Right renal cortex interstitium (tissue), 3 donors: ENCODE measurements around the gene IRX2. TPM values are rescaled to one million over a fixed set of nuclear protein-coding genes. Genes with fewer than 3 reads are reported as not detected.

Source experiments
- DNase-seq, 3 donors: peaks; one replicate each; pipeline ENCODE4 v3.0.0-alpha.2; 2013; ENCODE audit warnings: low read depth in 3 of 3, low spot score in 2 of 3
- polyA plus RNA-seq, 3 donors: library from polyadenylated mRNA; unstranded; fragments of 120-200 nt; gene quantifications; one replicate each; pipeline ENCODE4 v1.2.1, GENCODE V29; 2013; ENCODE audit not compliant: insufficient read length in 3 of 3

IRX2 gene
- polyA plus RNA-seq, 3 donors: 23.1 to 24.0 (median 23.2) TPM

DNA sequence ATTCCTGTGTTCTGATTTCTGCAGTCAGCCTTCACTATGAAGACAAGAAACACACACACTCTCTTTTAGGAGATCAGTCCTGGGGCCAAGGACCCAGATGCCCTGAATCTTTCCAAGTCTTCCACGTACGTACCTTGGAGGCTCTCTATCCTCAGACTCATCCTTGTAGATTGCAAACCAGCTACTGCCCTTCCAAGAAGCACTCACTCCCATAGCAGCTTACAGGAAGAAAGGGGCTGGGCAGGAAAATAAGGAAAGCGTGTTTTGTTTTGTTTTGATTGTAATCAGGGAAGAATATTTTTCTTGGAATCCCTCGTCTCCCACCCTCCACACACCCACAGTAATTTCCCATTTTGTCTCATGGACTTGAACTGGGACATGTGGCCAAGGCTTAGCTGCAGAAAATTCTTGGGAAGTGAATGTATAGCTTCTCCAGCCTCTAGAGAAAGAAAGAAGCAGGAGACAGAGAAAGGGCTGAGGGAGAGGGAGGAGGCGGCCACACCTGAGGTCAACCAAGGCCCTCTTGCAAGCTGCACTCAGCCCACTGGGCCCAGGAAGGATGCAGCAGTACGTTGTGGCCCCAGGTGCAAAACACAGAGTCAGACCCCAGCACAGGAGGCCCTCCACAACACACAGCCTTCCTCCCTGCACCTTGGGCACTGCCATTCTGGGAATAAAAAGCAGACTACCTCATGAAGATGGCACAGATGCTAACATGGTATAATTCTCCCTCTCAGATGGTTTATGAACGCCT lies 29.9 kb downstream of the IRX2 start:
- DNase-seq: no peak

DNA sequence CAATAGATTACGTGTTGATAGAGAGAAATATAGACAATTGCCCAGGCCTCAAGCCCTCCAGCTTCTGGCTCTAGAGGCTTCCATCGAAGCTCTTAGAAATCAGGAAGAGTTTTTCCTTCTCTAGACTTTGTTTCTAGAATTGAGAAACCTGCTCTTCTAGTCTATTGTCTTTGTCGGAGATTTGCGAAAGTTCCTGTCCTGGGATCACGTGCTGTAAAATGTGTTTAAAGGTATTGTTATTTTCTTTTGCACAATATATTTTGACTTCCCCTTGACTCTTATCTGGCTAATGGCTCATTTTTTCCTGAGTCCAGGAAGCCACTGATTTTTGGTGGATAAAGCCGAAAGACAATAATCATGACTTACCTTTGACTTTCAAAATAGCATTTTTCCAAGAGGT lies 32.1 kb downstream of the IRX2 start:
- no peak for DNase-seq

DNA sequence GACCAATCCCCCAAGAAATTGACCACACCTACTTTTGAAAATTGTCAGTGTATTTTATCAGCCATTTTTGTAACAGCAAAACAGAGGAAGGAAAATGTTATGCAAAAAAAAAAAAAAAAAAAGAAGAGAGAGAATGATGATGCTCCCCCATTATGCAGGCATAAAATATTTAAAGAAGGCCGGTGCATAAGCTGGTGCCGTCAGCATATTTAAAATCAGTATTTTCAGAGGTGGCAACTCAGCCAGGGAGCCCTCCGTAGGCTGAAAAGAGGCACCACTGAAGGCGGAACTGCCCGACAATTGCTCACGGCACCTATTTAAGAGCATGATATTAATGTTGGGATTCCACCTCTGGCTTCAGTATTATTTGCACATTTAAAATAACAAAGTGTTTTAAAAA lies 33.4 kb downstream of the IRX2 start:
- DNase-seq: no peak

DNA sequence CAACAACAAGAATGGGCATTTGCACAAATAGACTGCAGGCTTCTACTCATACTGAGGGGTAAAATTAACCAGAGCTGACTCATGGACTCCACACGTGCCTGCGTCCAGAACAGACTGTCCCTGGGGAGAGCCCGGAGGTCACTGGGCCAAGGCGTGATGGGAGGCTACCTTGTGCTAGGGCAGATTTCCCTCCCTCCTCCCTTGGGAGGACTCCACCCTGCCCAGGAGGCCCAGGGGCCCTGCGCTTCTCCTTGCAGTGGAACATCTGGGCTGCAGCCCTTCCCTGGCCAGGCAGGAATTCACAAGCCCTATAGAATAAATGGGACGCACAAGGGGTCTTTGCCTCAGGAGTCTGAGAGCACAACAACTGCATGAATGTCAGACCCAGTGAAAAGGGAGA lies 35.6 kb downstream of the IRX2 start:
- no peak for DNase-seq

DNA sequence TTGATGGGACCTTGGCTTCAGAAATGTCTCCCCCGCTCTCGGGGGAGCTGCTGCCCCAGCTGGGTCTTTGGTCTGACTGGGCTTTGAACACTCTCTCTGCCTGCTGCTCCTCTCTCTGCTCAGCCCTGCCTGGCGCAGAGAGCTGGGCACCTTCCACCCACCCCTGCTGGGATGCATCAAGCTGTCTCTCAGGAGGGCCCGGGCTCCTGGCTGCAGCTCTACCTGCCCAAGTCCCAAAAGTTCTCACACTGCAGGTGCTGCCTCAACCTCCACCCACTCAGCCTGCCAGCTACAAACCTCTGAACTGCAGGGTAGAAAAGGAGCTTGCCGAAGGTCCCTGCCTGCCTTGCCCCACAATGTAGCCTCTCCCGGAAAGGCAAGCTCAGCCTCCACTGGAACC lies 36.7 kb downstream of the IRX2 start:
- DNase-seq: no peak

DNA sequence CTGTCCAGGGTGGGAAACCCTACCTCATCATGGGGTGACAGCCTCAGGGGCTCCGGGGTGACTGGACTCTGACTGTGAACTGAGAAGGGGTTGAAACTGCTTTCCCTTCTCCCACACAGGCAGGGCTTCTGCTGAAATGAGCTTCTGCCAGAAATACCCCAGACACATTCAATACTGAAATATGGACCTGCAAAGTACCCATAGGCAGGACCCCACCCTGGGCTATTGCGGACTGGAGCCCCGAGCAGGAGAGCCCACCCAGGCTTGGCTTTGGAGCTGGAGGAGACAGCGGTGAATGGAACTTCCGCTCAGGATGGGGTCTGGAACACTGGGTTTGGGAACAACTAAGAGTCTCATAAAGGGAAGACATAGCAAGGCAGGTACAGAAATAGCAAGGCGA lies 37.5 kb downstream of the IRX2 start:
- no peak for DNase-seq

DNA sequence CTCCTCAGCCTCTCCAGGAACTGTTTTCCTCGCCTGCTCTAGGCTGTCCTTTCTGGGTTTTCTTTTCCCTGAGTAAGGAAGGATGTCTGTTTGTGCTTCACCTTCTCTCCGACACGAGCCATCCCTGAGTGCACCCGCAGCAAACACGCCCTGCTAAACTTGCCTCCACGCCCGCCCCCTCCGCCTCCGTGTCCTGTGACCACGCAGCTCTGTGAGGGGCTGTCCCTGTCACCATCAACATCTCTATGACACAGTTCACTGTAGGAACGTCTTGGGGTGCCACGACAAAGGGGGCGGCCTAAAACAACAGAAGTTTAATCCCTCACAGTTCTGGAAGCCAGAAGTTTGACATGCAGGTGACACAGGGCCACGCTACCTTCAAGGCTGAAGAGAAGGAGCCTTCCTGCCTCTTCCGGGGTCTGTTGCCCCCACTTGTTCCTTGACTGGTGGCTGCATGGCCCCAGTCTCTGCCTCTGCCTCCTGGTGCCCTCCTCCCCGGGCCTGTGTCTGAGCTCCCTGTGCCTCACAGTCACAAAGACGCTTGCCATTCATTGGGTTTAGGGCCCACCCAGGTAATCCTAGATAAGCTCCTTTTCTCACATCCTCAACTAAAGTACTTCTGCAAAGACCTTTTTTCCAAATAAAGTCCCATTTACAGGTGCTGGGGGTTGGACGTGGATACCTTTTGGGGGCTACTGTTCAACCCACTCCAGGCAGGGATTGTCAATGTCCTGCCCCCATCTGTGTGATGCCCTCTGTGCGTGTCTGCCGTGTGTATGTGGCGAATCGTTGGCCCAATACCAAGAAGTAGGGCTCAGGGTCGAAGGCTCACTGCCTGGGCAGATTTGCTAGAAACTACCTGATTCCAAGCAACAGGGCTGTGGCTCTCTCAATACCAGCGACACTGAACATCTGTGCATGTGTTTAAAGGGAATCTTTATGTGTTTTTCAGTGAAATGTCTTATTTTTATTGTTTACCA lies 39.7 kb downstream of the IRX2 start:
- no peak for DNase-seq

DNA sequence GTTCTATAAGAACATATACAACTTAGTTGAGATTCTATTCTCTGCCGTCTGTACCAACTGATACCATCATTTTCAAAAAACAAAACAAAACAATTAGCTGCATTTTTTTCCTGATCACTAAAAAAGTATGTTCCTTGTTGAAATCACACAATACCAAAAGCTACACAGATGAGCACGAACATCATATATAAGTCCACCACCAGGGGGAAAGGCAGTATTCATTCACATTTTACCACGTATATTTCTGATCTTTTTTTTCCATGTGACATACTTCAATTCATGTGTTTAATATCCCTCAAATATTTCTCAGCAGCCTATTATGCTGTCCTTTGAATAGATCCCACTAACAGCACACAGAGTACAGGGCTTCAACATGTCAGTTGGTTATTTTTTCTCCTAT lies 40.6 kb downstream of the IRX2 start:
- DNase-seq: no peak

DNA sequence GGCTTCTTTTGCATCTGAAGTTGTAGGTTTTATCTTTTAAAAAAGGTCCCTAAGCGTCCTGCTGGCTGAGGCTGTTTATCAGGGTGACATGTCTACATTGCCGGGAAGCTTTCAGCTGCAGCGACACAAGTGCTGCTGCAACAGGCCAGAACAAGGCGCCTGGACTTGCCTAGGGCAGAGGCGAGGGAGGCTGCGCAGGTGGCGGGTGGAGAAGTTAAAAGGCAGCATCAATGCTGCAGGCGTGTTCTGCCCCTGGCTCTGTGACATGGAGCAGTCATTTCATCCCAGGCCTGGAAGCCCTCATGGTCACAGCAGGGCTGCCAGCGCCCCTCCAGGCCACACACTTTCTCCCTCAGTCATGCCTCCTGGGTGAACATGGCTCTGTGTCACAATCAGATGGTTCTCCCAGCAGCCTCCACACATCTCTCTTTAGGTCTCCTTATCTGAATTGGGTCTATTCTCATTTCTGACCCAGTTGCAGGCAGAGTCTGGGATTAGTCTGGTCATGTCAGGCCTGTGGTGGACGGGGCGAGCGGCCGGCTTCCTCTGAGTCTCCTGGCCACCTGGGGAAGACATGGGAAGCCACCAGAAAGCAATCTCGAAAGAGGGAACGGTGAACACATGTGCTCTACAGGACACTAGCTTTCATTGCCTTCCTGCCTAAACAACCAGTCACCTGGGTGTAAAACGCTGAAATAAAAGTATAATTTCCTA lies 41.3 kb downstream of the IRX2 start:
- DNase-seq: no peak

DNA sequence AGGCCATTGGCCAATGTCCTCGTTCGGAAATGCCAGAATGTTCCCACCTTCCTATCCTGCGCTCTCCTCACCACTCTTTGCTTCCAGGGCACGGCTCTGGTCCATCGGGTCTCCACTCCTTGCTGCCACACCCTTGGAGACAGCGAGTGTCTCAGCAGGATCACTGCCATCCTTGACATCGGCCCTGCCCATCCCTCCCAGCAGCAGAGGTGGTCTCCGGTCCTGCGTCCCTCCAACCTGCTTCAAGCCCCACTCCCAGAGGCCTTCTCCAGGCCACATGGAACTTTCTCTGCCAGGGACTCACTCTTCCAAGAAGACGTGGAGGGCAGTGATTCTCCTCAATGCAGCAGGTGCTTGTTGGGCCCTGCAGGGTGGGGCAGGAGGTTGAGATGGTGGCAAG lies 42.7 kb downstream of the IRX2 start:
- DNase-seq: no peak

DNA sequence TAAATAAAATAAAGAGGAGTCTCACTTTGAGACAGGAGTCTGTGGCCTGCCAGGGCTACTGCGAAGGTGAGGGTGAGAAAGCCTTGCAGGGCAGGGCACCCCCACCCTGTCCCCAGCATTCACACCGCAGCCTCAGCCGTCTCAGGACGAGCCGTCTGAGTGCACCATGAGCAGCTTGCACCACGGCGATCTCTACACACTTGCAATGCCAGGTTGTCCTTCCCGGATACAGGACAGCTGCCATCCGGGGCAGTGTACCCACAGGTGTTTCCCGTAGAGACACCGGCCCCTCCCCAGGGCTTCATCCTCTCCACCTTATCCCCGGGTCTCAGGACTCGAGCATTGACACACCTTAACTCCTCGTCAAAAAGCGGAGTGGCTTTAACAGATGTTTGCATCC lies 43.3 kb downstream of the IRX2 start:
- no peak for DNase-seq

DNA sequence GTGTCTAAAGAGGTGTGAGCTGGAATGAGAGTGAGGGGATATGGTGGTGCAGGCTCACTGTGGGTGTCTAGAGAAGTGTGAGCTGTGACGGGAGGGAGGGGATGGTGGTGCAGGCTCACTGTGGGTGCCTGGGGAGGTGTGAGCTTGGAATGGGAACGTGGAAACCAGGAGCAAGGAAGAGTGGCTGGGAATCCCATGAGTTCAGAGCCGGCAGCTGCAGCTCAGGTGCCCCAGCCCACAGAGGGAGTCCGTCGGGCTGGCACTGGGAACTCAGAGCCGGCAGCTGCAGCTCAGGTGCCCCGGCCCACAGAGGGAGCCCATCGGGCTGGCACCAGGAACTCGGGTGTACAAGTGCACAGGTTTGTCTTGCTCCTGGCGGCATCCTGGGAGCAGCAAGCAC lies 45.6 kb downstream of the IRX2 start:
- no peak for DNase-seq

DNA sequence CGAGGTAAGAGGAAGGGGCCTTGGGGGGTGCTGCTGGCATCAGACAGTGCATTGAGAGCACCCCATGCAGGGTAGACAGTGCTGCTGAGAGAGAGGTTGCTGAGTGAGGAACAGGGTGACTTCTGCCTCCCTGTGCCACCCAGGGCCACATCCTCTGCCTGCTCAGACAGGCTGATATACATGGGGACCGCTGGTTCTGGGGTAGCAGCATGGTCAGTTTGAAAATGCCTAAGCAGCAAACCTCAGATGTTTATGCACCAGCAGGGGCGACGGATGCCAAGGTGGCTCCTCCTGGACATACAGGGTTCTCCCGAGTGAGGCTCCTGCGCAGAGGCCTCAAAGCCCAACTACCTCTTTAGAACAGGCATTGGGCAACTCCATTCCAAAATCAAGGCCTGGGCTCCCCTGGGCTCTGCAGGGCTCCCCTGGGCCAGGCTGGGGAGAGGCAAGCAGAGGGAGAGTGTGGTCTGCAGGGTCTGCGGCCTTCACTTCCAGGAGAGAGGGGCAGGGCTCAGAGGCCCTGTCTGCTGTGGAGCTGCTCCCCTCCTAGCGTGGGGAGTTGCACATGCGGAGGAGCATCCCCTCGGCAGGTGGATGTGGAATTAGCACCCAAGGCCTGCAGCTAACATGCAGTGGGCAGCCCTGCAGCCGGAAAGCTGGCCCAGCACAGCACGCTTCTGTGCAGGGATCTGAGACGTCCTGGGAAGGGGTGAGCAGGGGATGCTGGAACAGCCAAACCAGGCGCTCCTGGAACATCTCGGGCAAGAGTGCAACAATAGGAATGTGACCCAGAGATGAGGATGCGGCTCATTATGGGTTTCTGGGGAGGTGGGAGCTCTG lies 46.5 kb downstream of the IRX2 start:
- no peak for DNase-seq

DNA sequence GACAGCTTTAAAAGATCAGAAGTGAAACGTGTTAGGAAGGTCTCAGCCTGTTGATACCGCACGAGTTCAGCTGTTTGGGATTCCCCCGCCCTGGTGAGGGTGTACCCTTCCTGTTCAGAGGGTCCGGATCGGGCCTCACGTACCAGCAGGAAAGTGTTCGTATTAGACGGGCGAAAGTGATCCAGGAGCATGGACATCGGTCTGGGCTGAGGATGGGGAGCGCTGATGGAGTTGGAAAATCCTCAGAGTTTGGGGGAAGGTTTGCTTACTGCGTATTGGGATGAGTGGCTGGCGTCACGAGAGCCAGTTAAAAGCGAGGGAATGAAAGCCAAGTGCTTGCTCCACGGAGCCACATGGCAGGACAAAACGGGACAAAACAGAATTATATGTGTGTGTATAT lies 47.4 kb downstream of the IRX2 start:
- DNase-seq: no peak

DNA sequence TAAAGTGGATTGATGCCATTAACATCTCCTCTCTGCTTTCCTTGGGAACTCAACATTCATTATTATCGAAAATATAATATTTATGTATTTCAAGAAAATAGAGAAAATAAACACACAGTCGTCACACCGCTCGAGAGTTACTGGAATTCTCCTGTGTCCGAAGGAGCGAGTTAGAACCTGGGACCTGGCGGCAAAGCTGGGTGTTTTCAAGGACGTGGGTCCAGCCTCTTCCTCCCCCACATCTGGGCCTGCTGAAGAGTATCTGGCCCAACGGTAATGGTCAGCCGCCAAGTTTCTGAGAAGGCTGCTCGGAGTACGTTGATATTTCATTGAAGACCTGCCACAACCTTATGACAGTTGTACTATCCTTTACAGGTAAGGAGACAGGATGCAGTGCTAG lies 47.9 kb downstream of the IRX2 start:
- no peak for DNase-seq

DNA sequence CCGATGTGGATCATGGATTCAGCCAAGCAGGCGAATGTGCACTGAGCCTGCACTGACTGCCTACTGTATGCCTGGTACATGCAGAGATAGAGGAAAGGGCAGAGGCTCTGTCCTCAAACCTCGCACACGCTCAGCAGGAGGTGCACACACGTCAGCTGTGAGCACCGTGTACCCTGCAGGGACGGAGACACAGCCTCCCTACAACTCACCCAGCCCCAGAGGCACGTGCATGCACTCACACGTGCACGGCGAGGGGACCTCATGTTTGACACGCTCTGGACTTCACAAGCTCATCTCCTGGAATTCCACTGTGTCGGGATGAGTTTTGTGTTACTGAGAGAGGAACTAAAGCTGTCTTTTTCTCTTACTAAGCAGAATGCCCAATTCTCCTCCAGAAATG lies 48.4 kb downstream of the IRX2 start:
- no peak for DNase-seq

DNA sequence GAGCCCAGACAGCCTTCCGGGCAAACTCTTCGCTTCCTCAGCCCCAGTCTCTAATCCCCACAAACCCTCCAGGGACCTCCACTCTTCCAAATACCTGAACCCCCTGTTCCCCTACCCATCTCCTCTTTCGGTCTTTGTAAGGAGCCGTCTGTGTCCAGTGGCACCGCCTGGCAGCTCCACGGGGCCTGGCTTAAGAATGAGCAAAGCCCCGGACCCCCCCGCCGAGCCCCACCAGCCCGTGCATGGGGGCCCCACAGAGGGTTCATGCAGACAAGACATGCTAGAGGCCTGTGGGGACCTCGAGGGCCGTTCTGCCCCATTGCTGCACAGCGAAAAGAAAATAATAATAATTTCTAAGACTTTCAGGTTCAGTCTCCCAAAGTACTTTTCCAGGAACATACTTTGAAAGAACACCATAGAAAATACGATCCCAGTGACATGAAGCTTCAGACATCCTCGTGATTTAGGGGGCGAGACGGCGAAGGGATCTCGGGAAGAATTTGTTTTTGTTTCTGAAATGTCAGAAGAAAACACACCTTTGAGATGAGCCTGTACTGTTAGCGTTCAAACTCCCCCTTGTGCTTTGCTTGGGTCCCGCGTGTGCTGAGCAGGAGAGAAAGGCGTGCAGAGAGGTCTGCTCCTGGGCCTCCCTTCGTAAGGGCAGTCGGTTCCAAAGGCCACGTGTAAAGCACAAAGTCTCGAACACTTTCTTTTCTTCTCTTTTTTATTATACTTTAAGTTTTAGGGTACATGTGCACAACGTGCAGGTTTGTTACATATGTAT lies 49.2 kb downstream of the IRX2 start:
- DNase-seq: no peak

DNA sequence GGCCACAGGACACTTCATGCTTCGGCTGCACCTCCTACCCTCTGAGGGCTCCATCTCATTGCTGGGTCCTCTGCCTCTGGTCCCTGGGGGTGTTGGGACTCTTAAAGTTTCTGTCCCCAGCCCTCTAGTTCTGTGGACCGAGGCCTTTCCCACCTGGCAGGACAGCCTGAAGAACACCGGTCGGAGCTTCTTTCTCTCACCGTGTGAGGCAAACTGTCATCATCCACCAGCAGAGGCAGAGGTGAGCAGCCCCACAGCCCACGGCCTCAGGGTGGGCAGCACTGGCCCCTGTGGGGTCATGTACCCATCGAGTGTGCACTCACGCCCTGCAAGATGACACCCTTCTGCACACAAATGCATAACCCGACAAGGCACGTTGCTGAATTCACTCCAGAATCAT lies 49.9 kb downstream of the IRX2 start:
- no peak for DNase-seq

DNA sequence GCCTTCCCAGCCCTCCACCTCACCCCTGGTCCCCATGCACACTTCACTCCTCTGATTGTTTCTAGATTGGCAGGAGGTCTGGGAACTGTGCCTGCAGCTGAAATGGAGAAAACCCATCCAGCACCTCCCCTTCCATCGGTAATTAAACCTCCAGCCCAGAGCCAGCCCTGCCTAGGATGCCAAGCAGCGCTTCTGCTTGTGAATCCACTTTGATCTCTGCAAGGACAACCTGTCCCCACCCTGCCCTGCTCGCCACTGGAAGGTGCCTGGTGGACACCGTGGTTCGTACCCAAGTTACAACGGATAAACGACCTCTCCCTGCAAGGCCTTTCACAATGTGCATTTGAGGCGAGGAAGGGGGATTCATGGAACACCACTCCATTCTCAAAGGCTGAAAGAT lies 50.6 kb downstream of the IRX2 start:
- no peak for DNase-seq

DNA sequence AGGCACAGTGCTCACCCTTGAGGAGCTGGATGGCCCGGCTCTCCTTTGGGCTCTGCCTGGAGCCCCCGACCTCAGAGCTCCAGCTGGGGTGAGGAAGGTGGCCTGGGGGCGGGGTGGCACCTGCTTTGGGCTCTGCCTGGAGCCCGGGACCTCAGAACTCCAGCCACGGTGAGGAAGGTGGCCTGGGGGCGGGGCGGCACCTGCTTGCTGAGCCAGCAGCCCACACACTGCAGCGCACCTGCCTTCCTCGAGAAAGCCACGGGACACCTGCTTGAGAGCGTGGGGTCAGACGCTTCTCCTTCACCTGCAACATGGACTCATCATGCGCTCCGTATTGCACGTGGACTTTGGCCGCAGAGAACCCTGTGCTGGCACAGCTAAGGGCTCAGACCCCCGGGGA lies 51.8 kb downstream of the IRX2 start:
- no peak for DNase-seq
